Activated CD4-positive, alpha-beta T cell treated with anti-CD3 and anti-CD28 coated beads for 36 hours (primary cell): ENCODE results near the gene PPM1K. TPM values are rescaled to one million over a fixed set of nuclear protein-coding genes. Genes with fewer than 3 reads are reported as not detected.

Source experiments
- ATAC-seq: fragments of 200-7000 bp; cut with Tn5 transposase; one replicate; pipeline ENCODE4 v1.10.0; 2021; ENCODE audit warnings: mild to moderate bottlenecking, moderate library complexity
- CTCF ChIA-PET: fragments of 350-600 bp; sonication (Branson Sonifier 250); formaldehyde crosslinking; loops from one replicate; lab custom pipeline; 2021; ENCODE audit warnings: antibody characterized with exemption; lab: Charles Lee
- POLR2A ChIA-PET: fragments of 350-600 bp; sonication (Branson Sonifier 250); formaldehyde crosslinking; loops from one replicate; lab custom pipeline; 2021; ENCODE audit warnings: antibody characterized with exemption, inconsistent platforms; lab: Charles Lee
- DNase-seq: peaks from one replicate; pipeline ENCODE4 v3.0.0-alpha.2; 2020
- H3K27ac Mint-ChIP-seq: one replicate; pipeline ENCODE4 v1.8.0; 2021; ENCODE audit warnings: mixed read lengths
- H3K27me3 Mint-ChIP-seq: one replicate; pipeline ENCODE4 v1.8.0; 2021; ENCODE audit warnings: mixed read lengths
- H3K36me3 Mint-ChIP-seq: one replicate; pipeline ENCODE4 v1.8.0; 2021; ENCODE audit warnings: low read depth, mixed read lengths
- H3K4me1 Mint-ChIP-seq: one replicate; pipeline ENCODE4 v1.8.0; 2021; ENCODE audit warnings: mixed read lengths
- H3K4me3 Mint-ChIP-seq: one replicate; pipeline ENCODE4 v1.8.0; 2021; ENCODE audit warnings: mild to moderate bottlenecking, moderate library complexity, mixed read lengths
- H3K9me3 Mint-ChIP-seq: one replicate; pipeline ENCODE4 v1.8.0; 2021; ENCODE audit warnings: low read depth, mixed read lengths
- intact Hi-C, 2 experiments: fragments of 100-400 bp; cut with DNase I in 1 of 2; cut with micrococcal nuclease in 1 of 2; formaldehyde crosslinking; loops; one replicate each; pipeline versions ENCODE4 v1.14.2 to v1.15.1; 2022 to 2024; cut with DNase I, micrococcal nuclease
- total RNA-seq, 2 experiments: library from RNA; stranded (reverse); gene quantifications; one replicate each; pipeline ENCODE4 v1.2.3, GENCODE V29; 2021

Gene PPM1K
- total RNA-seq, 2 experiments from 2014 or later, result 44.2 to 53.4 TPM

- no peaks in the 10 kb centered on the region for H3K9me3 Mint-ChIP-seq
- no peaks in the 10 kb centered on the region for H3K36me3 Mint-ChIP-seq
- H3K27ac Mint-ChIP-seq, result no peak overlapping the region
- intact Hi-C loops, result no loop called here
- H3K4me1 Mint-ChIP-seq, result no peaks in the 10 kb centered on the region
- no peak for DNase-seq
- ChIA-PET POLR2A (no interaction called here), CTCF (interaction anchor here (1.5 kb wide), 1 partner anchor 217 kb away, joined by 3 read pairs; no protein-coding TSS in a partner anchor)
- H3K4me3 Mint-ChIP-seq, result no peak overlapping the region
- H3K27me3 Mint-ChIP-seq, result no peaks in the 10 kb centered on the region
- no peak for ATAC-seq
Measured at GRCh38 chr4:88297725-88298454, 13.5 kb upstream of the PPM1K start.

- DNase-seq, result no peak
- intact Hi-C loops, result no loop called here
- no peak for ATAC-seq
- H3K27ac Mint-ChIP-seq, result no peak overlapping the region
- CTCF ChIA-PET, result interaction anchor here (0.7 to 1.5 kb wide), 2 partner anchors 55 to 218 kb away, joined by 3 to 4 read pairs; no protein-coding TSS in a partner anchor
- no peaks in the 10 kb centered on the region for H3K9me3 Mint-ChIP-seq
- H3K4me3 Mint-ChIP-seq, result no peak overlapping the region
- no peaks in the 10 kb centered on the region for H3K27me3 Mint-ChIP-seq
- no peaks in the 10 kb centered on the region for H3K36me3 Mint-ChIP-seq
- POLR2A ChIA-PET, result no interaction called here
- no peaks in the 10 kb centered on the region for H3K4me1 Mint-ChIP-seq
Measured at GRCh38 chr4:88297212-88297516, 12.8 kb upstream of the PPM1K start.

- ChIA-PET CTCF (interaction anchor here (0.7 to 1.5 kb wide), 2 partner anchors 55 to 219 kb away, joined by 3 to 4 read pairs; no protein-coding TSS in a partner anchor), POLR2A (no interaction called here)
- no peaks in the 10 kb centered on the region for H3K36me3 Mint-ChIP-seq
- no peak overlapping the region for H3K27ac Mint-ChIP-seq
- no peaks in the 10 kb centered on the region for H3K9me3 Mint-ChIP-seq
- DNase-seq, result no peak
- no peaks in the 10 kb centered on the region for H3K27me3 Mint-ChIP-seq
- no peak for ATAC-seq
- H3K4me1 Mint-ChIP-seq, result no peaks in the 10 kb centered on the region
- no peak overlapping the region for H3K4me3 Mint-ChIP-seq
- intact Hi-C loops, result no loop called here
Measured at GRCh38 chr4:88296413-88297211, 12.3 kb upstream of the PPM1K start.

- no peaks in the 10 kb centered on the region for H3K4me1 Mint-ChIP-seq
- no peak overlapping the region for H3K4me3 Mint-ChIP-seq
- DNase-seq, result no peak
- ChIA-PET POLR2A (no interaction called here), CTCF (interaction anchor here (0.6 kb wide), 1 partner anchor 230 kb away, joined by 5 read pairs; no protein-coding TSS in a partner anchor)
- no peaks in the 10 kb centered on the region for H3K36me3 Mint-ChIP-seq
- no peaks in the 10 kb centered on the region for H3K9me3 Mint-ChIP-seq
- ATAC-seq, result no peak
- no peak overlapping the region for H3K27ac Mint-ChIP-seq
- intact Hi-C loops, result no loop called here
- no peaks in the 10 kb centered on the region for H3K27me3 Mint-ChIP-seq
Measured at GRCh38 chr4:88295656-88296055, 11.3 kb upstream of the PPM1K start.

- H3K27me3 Mint-ChIP-seq, result no peaks in the 10 kb centered on the region
- DNase-seq, result no peak
- POLR2A ChIA-PET, result no interaction called here
- H3K4me3 Mint-ChIP-seq, result no peak overlapping the region
- no peaks in the 10 kb centered on the region for H3K9me3 Mint-ChIP-seq
- no peak for ATAC-seq
- H3K36me3 Mint-ChIP-seq, result no peaks in the 10 kb centered on the region
- H3K27ac Mint-ChIP-seq, result no peak overlapping the region
- CTCF ChIA-PET, result interaction anchor here (0.9 kb wide), 1 partner anchor 88 kb away, joined by 5 read pairs; the partner anchor contains the start of gene HERC6
- intact Hi-C loops, result no loop called here
- no peaks in the 10 kb centered on the region for H3K4me1 Mint-ChIP-seq
Measured at GRCh38 chr4:88291003-88291402, 6.6 kb upstream of the PPM1K start.

GRCh38 chr4:88286897-88287296, 2.5 kb upstream of the PPM1K start:
- POLR2A ChIA-PET, result no interaction called here
- no peak for ATAC-seq
- peaks cover 11% of the 10 kb centered on the region for H3K36me3 Mint-ChIP-seq

GRCh38 chr4:88285235-88285653, 883 bp upstream of the PPM1K start:
- intact Hi-C loops, result loop anchor here in 1 of 2 experiments (2.0 to 10.0 kb wide), 5 partner anchors 36 to 1350 kb away; partner anchors contain the start of genes AFF1 and HSD17B11
- POLR2A ChIA-PET, result interaction anchor here (3.2 kb wide), 1 partner anchor 171 kb away, joined by 17 read pairs; the partner anchor contains the start of gene HERC5
- H3K27me3 Mint-ChIP-seq, result no peaks in the 10 kb centered on the region
- CTCF ChIA-PET, result interaction anchor here (0.6 to 2.0 kb wide), 7 partner anchors 13 to 825 kb away, joined by 3 to 8 read pairs (median 3); partner anchors contain the start of gene PYURF
- H3K27ac Mint-ChIP-seq, result peak overlapping the region; percentile 100
- ATAC-seq (no peak), DNase-seq (no peak)
- H3K4me1 Mint-ChIP-seq, result peaks cover 30% of the 10 kb centered on the region
- H3K4me3 Mint-ChIP-seq, result peak overlapping the region; percentile 96
- peaks cover 22% of the 10 kb centered on the region for H3K36me3 Mint-ChIP-seq
- no peaks in the 10 kb centered on the region for H3K9me3 Mint-ChIP-seq

More at GRCh38 chr4:88286897-88287296, 2.5 kb upstream of the PPM1K start:
- H3K4me3 Mint-ChIP-seq, result no peak overlapping the region
- H3K27ac Mint-ChIP-seq, result no peak overlapping the region
- DNase-seq, result no peak
- CTCF ChIA-PET, result interaction anchor here (1.6 kb wide), 1 partner anchor 228 kb away, joined by 7 read pairs; no protein-coding TSS in a partner anchor
- H3K4me1 Mint-ChIP-seq, result peaks cover 18% of the 10 kb centered on the region
- intact Hi-C loops, result loop anchor here in 1 of 2 experiments (10.0 kb wide), 1 partner anchor 1008 kb away; no protein-coding TSS in a partner anchor
- no peaks in the 10 kb centered on the region for H3K9me3 Mint-ChIP-seq
- H3K27me3 Mint-ChIP-seq, result no peaks in the 10 kb centered on the region

- H3K9me3 Mint-ChIP-seq, result no peaks in the 10 kb centered on the region
- ChIA-PET CTCF (interaction anchor here (0.6 to 2.0 kb wide), 9 partner anchors 65 to 307 kb away, joined by 3 to 8 read pairs (median 3); partner anchors contain the start of gene PYURF), POLR2A (interaction anchor here (0.5 to 3.2 kb wide), 5 partner anchors 87 to 1011 kb away, joined by 3 to 17 read pairs (median 3); partner anchors contain the start of gene HERC5)
- H3K27ac Mint-ChIP-seq, result peak overlapping the region; percentile 100
- intact Hi-C loops, result loop anchor here (1.0 to 10.0 kb wide), 19 partner anchors 37 to 1349 kb away; partner anchors contain the start of genes HERC3 (in 2 of the 2), HERC5 (in 2 of the 2), PYURF (in 2 of the 2) and AFF1 (in 1 of the 2)
- H3K4me1 Mint-ChIP-seq, result peaks cover 40% of the 10 kb centered on the region
- H3K27me3 Mint-ChIP-seq, result no peaks in the 10 kb centered on the region
- H3K36me3 Mint-ChIP-seq, result peaks cover 25% of the 10 kb centered on the region
- peak; percentile 30 for ATAC-seq
- peak; percentile 77 for DNase-seq
- H3K4me3 Mint-ChIP-seq, result peak overlapping the region; percentile 96
Measured at GRCh38 chr4:88283661-88284438, 511 bp downstream of the PPM1K start.

GRCh38 chr4:88280228-88280795, 4.0 kb downstream of the PPM1K start:
- POLR2A ChIA-PET, result no interaction called here
- intact Hi-C loops, result loop anchor here (5.0 to 10.0 kb wide), 7 partner anchors 53 to 1058 kb away; partner anchors contain the start of genes HERC3 (in 1 of the 2), KLHL8 (in 1 of the 2), NAP1L5 (in 1 of the 2) and PYURF (in 1 of the 2)
- Mint-ChIP-seq H3K4me3 (peak overlapping the region; percentile 19), H3K9me3 (no peaks in the 10 kb centered on the region), H3K4me1 (peaks cover 54% of the 10 kb centered on the region), H3K27ac (peak overlapping the region; percentile 65), H3K36me3 (peaks cover 48% of the 10 kb centered on the region), H3K27me3 (no peaks in the 10 kb centered on the region)
- CTCF ChIA-PET, result interaction anchor here (1.2 kb wide), 1 partner anchor 61 kb away, joined by 3 read pairs; no protein-coding TSS in a partner anchor
- ATAC-seq (no peak), DNase-seq (no peak)

GRCh38 chr4:88277711-88278225, 6.6 kb downstream of the PPM1K start:
- CTCF ChIA-PET, result interaction anchor here (0.7 to 1.0 kb wide), 2 partner anchors 9 to 240 kb away, joined by 3 to 4 read pairs; no protein-coding TSS in a partner anchor
- Mint-ChIP-seq H3K4me1 (peaks cover 48% of the 10 kb centered on the region), H3K27me3 (no peaks in the 10 kb centered on the region), H3K9me3 (no peaks in the 10 kb centered on the region), H3K4me3 (no peak overlapping the region), H3K27ac (no peak overlapping the region), H3K36me3 (peaks cover 46% of the 10 kb centered on the region)
- POLR2A ChIA-PET, result no interaction called here
- intact Hi-C loops, result no loop called here
- DNase-seq, result no peak
- ATAC-seq, result no peak
